Measurements from ENCODE around the gene DCTN5.
"Not testable (repeated sequence)": the region's sequence is repeated elsewhere in the genome, so short reads cannot be mapped to it uniquely, and the experiment has no call there.

DCTN5 gene

DNA sequence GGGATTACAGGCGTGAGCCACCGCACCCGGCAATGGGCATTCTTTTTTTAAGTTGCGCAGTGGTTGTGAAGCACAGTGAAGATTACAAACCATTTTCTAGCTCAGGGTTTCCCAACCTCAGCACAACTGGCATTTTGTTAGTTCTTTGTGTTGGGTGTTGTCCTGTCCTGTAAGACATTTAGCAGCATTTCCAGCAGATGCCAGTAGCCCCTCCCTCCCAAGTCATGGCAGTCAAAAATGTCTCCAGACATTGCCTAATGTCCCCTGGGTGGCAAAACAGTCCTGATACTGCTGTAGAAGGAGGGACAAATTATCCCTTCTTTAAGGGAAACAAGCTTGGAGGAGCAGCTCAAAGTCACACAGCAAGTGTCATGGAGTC is 53.0 kb downstream of the DCTN5 start:
- DNase-seq (ENCODE audit: low read depth in 2 of 2), result no peak

DNA sequence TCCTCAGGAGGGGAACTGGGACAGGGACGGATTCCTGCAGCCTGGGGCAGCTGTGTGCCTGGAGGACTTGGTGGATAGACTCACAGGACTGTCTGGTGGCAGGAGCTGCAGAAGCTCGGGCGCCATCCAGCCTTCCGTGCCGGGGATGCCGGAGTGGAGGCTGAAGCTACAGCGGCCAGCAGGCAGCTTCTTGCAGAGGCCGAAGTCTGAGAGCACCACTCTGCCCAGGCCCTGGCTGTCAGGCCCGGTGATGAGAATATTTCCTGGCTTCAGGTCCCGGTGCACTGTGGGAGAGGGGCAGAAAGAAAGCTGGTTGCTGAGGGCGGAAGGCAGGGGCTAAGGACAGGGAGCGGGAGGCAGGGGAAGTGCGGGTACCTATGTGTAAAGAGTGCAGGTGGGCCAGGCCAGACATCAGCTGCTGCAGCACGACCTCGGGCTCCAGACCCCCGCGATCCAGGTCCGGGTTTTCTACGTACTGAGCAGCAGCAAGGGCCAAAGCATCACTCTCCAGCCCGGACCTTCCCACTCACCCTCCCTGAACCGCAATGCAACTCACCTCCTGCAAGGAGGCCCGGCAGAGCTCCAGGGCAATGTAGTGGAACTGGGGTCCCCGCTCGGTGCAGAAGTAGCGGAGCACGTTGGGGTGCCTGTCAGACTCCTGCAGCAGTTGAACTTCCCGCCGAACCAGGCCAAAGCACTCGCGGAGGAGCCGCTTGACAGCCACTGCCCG is 53.5 kb downstream of the DCTN5 start:
- no peak for DNase-seq (ENCODE audit: low read depth in 2 of 2)

DNA sequence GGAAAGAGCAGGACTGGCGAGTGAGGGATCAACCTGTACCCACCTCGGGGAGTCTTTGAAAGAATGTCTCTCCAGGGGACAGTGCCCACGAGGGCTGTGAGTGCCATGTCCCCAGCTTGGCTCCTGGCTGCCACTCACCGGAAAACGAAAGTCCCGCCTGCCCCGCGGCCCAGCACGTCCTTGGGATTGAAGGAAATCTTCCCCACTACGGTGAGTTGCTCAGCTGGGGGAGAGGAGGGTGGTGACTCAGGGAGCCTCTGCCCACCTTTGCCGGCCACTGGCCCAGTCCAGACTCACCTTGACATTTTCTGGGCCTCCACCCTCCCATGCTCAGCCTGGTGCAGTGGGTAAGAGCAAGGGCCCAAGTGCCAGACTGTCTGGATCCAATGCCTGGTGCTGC is 54.5 kb downstream of the DCTN5 start:
- no peak for DNase-seq (ENCODE audit: low read depth in 2 of 2)

DNA sequence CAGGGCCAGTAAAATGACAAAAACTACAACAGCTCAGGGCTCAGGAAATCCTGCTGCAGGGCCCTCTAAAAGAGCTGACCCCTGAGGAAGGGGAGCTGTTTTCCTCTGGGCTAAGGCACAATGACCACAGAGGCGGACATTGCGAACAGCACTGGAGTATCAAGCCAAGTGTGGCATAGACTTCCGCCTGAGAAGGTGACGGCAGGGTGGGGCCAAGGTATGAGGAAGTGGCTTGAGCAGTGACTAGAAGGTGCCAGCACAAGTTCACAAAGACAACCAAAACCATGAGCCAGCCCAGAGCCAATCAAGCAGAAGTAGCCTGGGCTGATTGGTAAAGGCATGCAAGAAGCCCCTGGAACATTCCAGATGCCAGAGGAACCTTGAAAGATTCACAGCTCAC is 57.8 kb downstream of the DCTN5 start:
- no peak for DNase-seq (ENCODE audit: low read depth in 2 of 2)

DNA sequence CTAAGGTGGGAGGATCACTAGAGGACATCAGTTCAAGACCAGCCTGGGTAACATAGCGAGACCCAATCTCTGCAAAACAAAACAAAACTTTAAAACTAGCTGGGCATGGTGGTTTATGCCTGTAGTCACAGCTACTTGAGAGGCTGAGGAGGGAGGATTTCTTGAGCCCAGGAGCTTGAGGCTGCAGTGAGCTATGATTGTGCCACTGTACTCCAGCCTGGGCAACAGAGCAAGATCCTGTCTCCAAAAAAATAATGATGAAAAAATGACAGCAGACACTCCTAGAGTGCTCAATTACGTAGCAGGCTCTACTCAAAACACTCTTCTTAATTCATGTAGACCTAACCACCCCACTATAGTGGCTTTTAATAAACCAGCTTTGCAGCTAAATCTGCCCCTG is 58.8 kb downstream of the DCTN5 start:
- no peak for DNase-seq (ENCODE audit: low read depth in 2 of 2)

DNA sequence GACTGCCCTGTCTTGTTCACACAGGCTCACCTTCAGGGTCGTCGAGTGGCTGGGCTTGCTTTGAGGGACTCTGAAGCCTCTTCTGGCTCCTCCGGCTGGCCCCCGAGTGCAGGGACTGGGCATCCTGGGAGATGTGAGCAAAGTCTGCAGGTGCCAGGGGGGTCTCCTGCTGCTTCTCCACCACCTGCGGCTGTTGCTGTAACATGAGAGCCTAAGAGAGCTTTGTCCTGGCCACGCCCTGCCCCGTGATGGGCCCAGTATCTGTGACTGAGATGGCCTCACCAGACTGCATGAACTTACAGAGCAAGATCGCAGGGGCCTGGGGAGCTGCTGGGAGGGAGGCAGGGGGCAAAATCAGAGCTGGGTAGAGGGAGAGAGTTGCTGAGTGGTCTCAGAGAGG is 59.2 kb downstream of the DCTN5 start:
- DNase-seq (ENCODE audit: low read depth in 2 of 2), result no peak

DNA sequence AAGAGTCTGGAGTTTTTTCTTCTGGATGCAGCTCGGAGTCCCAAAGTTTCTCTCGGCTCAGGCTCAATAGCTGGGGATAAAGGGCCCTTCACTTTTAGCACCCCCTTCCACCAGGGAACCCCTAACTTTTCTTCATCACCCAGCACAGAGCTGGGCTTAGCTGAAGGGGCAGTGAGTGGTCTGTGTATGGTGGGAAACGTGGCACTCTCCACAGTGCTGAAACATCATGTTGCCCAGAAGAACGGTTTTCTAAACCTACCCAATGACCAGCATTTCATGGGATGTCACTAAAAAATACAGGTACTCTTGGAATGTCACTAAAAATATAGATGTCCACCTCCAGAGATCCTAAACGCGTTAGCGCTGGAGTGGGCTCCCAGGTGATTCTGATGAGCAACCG is 59.8 kb downstream of the DCTN5 start:
- DNase-seq (ENCODE audit: low read depth in 2 of 2), result no peak

DNA sequence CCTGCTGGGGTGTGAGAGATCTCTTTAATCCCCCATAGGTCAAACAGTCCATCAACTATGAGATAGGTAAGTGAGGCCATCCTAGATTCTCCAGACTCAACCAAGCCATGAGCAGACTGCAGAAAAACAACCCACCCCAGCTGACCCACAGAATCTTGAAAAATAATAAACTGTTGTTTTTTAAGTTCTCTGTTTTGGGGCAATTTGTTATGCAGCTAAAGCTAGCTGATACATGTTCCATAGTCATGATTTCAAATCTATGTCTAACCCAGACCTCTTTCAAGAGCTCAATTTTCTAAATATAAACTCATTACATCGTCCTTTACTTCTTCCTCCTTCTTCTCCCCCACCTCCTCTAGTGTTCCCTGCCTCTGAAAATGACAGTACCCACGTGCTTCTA is 61.7 kb downstream of the DCTN5 start:
- DNase-seq (ENCODE audit: low read depth in 2 of 2), result no peak

DNA sequence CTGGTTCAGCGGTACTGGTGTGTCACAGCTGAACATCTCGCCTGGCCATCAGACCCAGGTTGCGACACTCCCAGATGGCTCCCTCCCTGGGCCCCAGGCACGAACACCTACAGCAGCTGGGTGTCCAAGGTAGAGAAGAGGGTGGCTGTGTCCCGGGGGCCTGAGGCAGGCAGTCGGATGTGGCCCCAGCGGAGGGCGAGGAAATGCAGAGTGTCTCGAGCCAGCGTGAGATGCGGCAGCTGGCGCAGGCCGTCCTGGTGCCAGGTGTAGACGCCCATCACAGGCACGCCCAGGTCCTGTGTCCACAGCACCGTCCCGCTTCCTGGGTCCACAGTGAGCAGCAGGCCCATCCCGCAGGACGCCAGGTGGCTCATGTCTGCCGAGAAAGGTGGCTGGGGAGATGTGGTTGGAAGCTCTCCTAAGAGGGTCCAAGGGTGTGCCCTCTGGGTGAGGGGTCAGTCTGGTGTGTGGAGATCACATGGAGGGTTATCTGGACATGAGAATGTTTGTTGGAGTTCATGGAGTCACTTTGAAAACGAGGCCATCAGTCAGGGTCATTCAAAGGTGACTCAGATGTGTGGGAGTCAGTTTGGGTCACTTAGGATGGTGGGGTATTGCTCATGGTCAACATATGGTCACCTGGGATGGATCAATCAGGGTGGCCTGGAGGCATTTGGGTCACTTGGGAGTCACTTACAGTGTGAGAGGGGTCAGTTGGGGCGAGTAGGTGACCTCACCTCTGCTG is 63.7 kb downstream of the DCTN5 start:
- DNase-seq (ENCODE audit: low read depth in 2 of 2), result no peak

DNA sequence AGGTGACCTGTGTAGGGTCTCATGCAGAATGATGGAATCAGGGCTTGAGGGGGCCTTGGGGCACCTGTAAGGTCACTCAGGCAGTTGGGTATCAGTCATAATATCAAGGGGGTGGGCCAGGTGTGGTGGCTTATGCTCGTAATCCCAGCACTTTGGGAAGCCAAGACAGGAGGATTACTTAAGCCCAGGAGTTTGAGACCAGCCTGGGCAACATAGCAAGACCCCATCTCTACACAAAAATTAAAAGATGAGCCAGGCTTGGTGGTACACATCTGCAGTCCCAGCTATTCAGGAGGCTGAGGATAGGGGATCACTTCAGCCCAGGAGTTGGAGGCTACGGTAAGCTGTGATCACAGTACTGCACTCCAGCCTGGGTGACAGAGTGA is 64.2 kb downstream of the DCTN5 start:
- no peak for DNase-seq (ENCODE audit: low read depth in 2 of 2)

DNA sequence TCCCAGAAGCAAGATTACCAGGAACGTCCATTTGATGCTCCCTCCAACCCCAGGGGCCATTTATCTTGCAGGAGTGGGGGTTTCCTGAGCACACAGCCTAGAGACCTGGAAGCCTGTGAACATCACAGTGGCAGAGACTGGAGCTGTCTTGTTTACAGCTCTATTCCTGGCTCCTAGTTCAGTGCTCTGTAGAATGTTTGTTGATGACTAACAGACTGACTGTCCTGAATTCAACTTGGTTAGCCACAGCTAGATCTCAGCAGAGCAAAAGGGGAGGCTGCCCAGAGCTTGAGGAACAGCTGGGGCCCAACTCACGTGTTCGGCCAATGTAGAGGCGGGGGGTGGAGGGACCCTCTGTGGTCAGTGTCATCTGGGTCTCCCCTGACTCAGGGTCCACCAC is 65.2 kb downstream of the DCTN5 start:
- no peak for DNase-seq (ENCODE audit: low read depth in 2 of 2)

DNA sequence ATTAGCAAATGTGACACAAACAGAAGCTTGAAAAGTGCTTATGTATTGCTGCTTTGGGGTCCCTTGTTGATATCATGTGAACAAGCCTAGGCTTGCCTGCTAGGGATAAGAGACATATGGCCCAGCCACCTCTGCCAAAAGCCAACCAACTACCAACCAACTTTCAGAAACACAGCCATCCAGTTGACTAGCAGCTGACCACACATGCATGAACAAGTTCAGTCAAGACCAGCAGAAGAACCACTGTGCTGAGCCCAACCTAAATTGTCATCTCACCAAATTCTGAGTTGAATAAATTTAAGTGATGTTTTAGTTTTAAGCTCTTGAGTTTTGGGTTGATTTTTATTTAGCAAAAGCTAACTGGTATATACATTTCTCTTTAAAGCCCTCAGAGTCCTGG is 68.3 kb downstream of the DCTN5 start:
- no peak for DNase-seq (ENCODE audit: low read depth in 2 of 2)

DNA sequence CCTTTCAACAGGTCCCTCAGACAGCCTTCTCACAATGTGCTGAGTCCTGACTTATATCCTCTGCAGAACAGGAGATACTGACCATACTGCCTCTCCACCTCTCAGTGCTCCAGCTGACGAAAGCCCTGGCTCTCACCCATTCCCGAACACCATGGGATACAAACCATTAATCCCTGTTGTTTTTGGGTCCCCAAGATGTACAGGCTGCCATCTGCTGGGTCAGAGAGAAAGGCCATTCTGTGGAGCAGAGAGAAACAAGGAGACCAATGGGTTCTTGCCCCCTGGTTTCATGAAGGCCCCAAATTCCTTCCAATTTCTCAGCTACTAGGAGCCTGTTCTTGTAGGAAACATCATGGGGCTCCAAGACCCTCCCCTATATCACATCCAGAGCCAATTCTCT is 68.7 kb downstream of the DCTN5 start:
- DNase-seq (ENCODE audit: low read depth in 2 of 2), result no peak

DNA sequence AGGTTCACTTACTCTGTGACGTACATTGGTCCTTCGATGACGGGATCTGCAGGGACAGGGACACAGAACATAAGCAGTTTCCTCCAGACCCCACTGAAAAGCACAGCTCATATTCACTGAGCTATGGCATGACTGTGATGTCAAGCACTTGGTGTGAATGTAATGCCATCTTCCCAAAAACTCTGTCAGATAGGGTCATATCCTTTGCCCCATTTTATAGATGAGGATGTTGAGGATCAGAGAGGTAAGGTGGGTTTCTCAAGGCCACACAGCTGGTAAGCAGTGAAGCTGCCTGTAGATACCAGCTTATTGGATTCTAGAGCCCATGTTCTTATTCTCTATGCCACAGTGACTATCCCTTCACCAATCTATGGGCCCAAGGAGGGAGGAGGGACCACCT is 69.2 kb downstream of the DCTN5 start:
- no peak for DNase-seq (ENCODE audit: low read depth in 2 of 2)

DNA sequence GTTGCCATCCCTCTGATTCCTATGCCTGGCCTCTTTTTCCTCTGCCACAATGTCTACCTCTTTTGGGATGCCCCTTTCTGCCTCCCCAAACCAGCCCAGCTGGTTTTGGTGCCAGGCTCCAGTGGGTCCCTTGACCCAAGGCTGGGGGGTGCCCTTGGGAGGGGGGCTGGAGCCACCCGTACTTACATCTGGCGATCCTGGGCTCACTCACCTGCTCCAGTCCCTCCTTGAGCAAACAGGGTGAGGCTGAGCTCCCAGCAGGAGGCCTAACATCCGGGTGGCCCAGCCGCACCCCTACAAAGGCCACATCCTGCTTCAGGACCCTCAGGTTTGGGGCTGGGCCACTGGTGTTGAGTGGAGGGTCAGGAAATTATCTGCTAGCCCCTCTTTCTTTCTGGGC is 70.5 kb downstream of the DCTN5 start:
- DNase-seq (ENCODE audit: low read depth in 2 of 2), result no peak

DNA sequence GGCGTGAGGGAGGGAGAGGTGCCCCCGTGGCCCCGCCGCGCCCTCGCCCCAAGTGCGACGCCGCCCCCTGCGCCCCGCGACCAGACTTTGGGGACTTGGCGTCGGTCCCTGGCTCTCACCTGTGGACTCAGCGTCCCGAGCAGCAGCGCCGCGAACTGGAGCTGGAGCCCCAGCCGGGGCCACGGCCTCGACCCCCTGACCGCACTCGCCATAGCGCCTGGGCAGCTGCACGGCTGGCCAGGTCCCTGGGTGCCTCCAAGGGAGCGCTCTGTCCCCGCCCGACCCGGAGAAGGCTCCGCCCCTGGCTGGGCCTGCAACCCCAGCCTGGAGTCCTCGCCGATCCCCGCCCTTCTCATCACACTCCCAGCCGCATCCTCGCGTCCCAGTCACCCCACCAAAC is 71.7 kb downstream of the DCTN5 start, which contains the start of gene ERN2:
Gene ERN2, minus strand, starts transcription at position 247 of the 400 bp plus-strand sequence. Its CDS starts 35 bp downstream, at position 212.
- DNase-seq (ENCODE audit: low read depth in 2 of 2), result no peak

DNA sequence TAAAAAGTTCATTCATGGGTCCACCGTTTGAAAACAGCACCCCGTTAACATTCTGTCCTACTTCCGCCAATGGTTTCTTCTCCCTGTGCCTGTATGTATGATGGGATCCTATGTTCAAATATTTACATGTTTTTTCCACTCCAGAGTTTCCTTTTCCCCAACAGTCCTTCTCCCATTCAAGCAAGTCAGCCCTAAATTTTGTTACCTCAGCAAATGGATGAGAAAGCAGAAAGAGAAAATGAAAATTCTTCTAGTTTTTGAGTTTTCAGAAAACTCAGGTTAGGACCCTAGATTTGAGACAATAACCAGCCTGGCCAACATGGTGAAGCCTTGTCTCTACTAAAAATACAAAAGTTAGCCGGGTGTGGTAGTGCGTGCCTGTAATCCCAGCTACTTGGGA is 75.2 kb downstream of the DCTN5 start:
- no peak for DNase-seq (ENCODE audit: low read depth in 2 of 2)

DNA sequence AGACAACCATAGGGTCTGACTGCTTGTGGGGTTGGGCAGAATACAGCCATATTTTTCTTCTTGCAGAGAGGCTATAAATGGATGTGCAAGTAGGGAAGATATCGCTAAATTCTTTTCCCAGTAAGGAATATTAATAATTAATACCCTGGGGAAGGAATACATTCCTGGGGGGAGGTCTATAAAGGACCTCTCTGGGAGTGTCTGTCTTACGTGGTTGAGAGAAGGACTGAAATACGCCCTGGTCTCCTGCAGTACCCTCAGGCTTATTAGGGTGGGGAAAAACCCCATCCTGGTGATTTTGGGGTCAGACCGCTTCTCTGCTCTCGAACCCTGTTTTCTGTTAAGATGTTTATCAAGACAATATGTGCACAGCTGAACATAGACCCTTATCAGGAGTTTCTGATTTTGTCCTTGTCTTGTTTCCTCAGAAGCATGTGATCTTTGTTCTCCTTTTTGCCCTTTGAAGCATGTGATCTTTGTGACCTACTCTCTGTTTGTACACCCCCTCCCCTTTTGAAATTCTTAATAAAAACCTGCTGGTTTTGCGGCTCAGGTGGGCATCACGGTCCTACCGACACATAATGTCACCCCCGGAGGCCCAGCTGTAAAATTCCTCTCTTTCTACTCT is 81.5 kb downstream of the DCTN5 start:
- not testable (repeated sequence) for DNase-seq (ENCODE audit: low read depth in 2 of 2)

DNA sequence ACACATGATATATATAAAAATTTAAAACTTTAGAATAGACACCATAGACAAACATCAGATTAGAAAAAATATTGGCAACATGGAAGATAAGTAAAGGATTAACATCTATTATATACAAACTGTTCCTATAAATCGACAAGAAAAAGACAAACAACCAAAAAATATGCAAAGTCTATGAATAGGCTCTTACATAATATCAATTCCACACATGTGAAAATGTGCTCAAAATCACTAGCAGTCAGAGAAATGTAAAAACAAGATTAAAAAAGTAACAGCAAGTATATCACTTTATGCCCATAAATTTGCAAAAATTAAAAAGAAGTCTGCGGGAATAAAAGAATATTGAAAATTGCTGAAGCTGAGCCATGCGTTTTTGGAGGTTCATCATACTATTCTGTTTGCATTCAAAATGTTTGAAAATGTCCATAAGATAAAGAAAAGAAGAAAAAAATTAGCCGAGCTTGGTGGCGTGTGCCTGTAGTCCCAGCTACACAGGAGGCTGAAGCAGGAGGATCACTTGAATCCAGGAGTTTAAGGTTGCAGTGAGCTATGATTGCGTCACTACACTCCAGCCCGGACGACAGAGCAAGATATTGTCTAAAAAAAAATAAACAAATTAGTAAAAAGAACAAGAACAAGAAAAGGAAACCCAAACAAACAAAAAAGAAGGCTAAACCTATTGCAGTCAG is 83.0 kb downstream of the DCTN5 start:
- no peak for DNase-seq (ENCODE audit: low read depth in 2 of 2)

DNA sequence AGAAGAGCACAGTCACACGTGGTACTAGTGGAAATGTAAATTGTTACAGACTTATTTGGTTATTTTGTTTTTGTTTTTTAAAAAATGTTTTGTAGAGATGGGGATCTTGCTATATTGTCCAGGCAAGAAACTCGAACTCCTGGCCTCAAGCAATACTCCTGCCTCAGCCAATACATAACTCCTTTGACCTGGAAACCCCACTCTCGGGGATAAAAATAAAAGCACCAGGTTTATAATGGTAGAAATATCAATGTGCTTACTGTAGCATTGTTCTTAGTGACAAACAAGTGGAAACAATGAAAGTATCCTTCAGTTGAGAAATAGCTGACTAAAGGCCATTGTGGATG is 83.5 kb downstream of the DCTN5 start:
- no peak for DNase-seq (ENCODE audit: low read depth in 2 of 2)

DNA sequence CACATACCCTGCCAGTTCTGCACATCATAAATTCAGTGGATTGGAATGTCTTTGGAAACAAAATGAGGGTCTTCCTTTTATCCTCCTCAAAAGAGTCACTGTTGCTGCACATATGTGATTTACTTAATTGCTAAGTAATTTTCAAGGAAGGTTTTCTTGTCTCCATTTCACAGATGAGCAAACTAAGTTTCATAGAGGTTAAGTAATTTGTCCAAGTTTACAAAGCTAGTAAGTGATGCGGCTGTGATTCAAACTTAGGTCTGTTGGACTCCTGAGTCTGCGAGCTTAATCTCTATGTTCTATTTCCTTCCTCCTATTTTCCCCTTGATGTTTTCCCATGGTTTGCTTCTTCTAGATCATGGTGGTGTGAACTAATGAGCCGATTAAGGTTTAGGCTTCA is 85.4 kb downstream of the DCTN5 start:
- no peak for DNase-seq (ENCODE audit: low read depth in 2 of 2)
